ENCODE measurements around the gene MT1HL1. TPM values are rescaled to one million over a fixed set of nuclear protein-coding genes. Genes with fewer than 3 reads are reported as not detected.

MT1HL1 gene
- total RNA-seq, 1 experiment from 2014 or later: not detected

DNA sequence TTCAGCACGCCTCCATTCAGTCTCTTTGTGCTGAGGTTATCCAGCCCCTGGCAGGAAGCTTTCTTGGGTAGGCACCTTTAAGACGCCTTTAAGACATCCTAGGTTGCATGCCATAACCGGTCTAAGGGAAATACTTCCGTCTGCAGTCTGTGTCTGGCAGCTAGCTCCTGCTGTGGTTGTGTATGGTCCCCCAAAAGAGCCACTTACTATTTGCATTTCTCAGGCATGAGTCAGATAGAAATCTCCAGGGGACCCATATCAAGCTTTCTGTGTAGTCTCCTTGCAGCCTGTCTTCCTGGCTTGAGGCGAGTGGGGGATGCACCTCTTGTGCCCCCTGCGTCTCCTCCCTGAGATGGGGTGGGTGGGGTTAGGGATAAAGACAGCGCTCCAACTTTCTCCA, 27.8 kb upstream of the MT1HL1 start (continued):
- TF ChIP-seq, protein P1, sequence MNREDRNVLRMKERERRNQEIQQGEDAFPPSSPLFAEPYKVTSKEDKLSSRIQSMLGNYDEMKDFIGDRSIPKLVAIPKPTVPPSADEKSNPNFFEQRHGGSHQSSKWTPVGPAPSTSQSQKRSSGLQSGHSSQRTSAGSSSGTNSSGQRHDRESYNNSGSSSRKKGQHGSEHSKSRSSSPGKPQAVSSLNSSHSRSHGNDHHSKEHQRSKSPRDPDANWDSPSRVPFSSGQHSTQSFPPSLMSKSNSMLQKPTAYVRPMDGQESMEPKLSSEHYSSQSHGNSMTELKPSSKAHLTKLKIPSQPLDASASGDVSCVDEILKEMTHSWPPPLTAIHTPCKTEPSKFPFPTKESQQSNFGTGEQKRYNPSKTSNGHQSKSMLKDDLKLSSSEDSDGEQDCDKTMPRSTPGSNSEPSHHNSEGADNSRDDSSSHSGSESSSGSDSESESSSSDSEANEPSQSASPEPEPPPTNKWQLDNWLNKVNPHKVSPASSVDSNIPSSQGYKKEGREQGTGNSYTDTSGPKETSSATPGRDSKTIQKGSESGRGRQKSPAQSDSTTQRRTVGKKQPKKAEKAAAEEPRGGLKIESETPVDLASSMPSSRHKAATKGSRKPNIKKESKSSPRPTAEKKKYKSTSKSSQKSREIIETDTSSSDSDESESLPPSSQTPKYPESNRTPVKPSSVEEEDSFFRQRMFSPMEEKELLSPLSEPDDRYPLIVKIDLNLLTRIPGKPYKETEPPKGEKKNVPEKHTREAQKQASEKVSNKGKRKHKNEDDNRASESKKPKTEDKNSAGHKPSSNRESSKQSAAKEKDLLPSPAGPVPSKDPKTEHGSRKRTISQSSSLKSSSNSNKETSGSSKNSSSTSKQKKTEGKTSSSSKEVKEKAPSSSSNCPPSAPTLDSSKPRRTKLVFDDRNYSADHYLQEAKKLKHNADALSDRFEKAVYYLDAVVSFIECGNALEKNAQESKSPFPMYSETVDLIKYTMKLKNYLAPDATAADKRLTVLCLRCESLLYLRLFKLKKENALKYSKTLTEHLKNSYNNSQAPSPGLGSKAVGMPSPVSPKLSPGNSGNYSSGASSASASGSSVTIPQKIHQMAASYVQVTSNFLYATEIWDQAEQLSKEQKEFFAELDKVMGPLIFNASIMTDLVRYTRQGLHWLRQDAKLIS (CRISPR knock-in tag; IDR thresholded peaks at IDR 0.05; ENCODE audit: borderline replicate concordance): no peak
- TF ChIP-seq, protein P2, sequence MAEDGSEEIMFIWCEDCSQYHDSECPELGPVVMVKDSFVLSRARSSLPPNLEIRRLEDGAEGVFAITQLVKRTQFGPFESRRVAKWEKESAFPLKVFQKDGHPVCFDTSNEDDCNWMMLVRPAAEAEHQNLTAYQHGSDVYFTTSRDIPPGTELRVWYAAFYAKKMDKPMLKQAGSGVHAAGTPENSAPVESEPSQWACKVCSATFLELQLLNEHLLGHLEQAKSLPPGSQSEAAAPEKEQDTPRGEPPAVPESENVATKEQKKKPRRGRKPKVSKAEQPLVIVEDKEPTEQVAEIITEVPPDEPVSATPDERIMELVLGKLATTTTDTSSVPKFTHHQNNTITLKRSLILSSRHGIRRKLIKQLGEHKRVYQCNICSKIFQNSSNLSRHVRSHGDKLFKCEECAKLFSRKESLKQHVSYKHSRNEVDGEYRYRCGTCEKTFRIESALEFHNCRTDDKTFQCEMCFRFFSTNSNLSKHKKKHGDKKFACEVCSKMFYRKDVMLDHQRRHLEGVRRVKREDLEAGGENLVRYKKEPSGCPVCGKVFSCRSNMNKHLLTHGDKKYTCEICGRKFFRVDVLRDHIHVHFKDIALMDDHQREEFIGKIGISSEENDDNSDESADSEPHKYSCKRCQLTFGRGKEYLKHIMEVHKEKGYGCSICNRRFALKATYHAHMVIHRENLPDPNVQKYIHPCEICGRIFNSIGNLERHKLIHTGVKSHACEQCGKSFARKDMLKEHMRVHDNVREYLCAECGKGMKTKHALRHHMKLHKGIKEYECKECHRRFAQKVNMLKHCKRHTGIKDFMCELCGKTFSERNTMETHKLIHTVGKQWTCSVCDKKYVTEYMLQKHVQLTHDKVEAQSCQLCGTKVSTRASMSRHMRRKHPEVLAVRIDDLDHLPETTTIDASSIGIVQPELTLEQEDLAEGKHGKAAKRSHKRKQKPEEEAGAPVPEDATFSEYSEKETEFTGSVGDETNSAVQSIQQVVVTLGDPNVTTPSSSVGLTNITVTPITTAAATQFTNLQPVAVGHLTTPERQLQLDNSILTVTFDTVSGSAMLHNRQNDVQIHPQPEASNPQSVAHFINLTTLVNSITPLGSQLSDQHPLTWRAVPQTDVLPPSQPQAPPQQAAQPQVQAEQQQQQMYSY (CRISPR knock-in tag; IDR thresholded peaks at IDR 0.05): no peak
- TF ChIP-seq, protein P3, sequence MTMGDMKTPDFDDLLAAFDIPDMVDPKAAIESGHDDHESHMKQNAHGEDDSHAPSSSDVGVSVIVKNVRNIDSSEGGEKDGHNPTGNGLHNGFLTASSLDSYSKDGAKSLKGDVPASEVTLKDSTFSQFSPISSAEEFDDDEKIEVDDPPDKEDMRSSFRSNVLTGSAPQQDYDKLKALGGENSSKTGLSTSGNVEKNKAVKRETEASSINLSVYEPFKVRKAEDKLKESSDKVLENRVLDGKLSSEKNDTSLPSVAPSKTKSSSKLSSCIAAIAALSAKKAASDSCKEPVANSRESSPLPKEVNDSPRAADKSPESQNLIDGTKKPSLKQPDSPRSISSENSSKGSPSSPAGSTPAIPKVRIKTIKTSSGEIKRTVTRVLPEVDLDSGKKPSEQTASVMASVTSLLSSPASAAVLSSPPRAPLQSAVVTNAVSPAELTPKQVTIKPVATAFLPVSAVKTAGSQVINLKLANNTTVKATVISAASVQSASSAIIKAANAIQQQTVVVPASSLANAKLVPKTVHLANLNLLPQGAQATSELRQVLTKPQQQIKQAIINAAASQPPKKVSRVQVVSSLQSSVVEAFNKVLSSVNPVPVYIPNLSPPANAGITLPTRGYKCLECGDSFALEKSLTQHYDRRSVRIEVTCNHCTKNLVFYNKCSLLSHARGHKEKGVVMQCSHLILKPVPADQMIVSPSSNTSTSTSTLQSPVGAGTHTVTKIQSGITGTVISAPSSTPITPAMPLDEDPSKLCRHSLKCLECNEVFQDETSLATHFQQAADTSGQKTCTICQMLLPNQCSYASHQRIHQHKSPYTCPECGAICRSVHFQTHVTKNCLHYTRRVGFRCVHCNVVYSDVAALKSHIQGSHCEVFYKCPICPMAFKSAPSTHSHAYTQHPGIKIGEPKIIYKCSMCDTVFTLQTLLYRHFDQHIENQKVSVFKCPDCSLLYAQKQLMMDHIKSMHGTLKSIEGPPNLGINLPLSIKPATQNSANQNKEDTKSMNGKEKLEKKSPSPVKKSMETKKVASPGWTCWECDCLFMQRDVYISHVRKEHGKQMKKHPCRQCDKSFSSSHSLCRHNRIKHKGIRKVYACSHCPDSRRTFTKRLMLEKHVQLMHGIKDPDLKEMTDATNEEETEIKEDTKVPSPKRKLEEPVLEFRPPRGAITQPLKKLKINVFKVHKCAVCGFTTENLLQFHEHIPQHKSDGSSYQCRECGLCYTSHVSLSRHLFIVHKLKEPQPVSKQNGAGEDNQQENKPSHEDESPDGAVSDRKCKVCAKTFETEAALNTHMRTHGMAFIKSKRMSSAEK (CRISPR knock-in tag; IDR thresholded peaks at IDR 0.05; ENCODE audit: borderline replicate concordance): no peak
- TF ChIP-seq ETV6 (CRISPR knock-in tag; IDR thresholded peaks at IDR 0.05) (peak; percentile 56; the same call in 1 of the 2 replicates), TEAD1 (CRISPR knock-in tag; IDR thresholded peaks at IDR 0.05) (peak; percentile 69; the same call in 1 of the 2 replicates)
- TF ChIP-seq, protein P4, sequence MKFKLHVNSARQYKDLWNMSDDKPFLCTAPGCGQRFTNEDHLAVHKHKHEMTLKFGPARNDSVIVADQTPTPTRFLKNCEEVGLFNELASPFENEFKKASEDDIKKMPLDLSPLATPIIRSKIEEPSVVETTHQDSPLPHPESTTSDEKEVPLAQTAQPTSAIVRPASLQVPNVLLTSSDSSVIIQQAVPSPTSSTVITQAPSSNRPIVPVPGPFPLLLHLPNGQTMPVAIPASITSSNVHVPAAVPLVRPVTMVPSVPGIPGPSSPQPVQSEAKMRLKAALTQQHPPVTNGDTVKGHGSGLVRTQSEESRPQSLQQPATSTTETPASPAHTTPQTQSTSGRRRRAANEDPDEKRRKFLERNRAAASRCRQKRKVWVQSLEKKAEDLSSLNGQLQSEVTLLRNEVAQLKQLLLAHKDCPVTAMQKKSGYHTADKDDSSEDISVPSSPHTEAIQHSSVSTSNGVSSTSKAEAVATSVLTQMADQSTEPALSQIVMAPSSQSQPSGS (CRISPR knock-in tag; IDR thresholded peaks at IDR 0.05; ENCODE audit: borderline replicate concordance, low read depth): no peak
- TF ChIP-seq, protein P5, sequence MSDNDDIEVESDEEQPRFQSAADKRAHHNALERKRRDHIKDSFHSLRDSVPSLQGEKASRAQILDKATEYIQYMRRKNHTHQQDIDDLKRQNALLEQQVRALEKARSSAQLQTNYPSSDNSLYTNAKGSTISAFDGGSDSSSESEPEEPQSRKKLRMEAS (CRISPR knock-in tag; IDR thresholded peaks at IDR 0.05): no peak
- TF ChIP-seq, protein P6, sequence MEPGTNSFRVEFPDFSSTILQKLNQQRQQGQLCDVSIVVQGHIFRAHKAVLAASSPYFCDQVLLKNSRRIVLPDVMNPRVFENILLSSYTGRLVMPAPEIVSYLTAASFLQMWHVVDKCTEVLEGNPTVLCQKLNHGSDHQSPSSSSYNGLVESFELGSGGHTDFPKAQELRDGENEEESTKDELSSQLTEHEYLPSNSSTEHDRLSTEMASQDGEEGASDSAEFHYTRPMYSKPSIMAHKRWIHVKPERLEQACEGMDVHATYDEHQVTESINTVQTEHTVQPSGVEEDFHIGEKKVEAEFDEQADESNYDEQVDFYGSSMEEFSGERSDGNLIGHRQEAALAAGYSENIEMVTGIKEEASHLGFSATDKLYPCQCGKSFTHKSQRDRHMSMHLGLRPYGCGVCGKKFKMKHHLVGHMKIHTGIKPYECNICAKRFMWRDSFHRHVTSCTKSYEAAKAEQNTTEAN (CRISPR knock-in tag; IDR thresholded peaks at IDR 0.05): no peak

DNA sequence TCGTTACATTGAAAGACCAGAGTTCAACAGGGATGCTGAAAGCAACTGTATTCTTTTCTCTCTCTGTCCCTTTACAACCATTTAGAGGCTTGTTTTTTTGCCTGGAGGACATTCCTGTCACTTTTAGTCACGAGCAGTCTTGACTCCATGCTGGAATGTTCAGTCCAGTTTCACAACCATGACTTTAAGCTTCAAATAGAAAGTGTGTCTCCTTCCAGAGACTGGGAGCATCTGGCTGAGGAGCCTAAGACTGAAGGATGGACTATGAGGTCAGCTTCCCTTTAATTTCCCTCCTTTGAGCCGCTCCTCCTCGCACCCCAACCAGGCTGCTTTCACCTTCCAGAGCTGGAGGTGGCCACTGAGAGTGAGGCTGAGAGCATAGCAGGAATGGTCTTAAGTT, 27.2 kb upstream of the MT1HL1 start:
- Mint-ChIP-seq H3K36me3 (no peaks in the 10 kb centered on the region), H3K9me3 (no peaks in the 10 kb centered on the region), H3K4me1 (peaks cover 48% of the 10 kb centered on the region), H3K4me3 (no peak overlapping the region), H3K27me3 (ENCODE audit: low read depth) (no peaks in the 10 kb centered on the region; the same call in 1 of the 2 replicates), H3K27ac (no peak overlapping the region)
- DNase-seq (ENCODE audit: low spot score) (no peak), ATAC-seq (no peak; the same call in 1 of the 2 replicates)
- CTCF ChIA-PET: interaction anchor here (0.7 to 2.3 kb wide), 3 partner anchors 11 to 423 kb away, joined by 4 to 16 read pairs (median 4); partner anchors contain the start of gene RYR2
- POLR2A ChIA-PET: interaction anchor here (0.5 kb wide), 1 partner anchor 547 kb away, joined by 3 read pairs; no protein-coding TSS in a partner anchor
- TF ChIP-seq, protein P7, sequence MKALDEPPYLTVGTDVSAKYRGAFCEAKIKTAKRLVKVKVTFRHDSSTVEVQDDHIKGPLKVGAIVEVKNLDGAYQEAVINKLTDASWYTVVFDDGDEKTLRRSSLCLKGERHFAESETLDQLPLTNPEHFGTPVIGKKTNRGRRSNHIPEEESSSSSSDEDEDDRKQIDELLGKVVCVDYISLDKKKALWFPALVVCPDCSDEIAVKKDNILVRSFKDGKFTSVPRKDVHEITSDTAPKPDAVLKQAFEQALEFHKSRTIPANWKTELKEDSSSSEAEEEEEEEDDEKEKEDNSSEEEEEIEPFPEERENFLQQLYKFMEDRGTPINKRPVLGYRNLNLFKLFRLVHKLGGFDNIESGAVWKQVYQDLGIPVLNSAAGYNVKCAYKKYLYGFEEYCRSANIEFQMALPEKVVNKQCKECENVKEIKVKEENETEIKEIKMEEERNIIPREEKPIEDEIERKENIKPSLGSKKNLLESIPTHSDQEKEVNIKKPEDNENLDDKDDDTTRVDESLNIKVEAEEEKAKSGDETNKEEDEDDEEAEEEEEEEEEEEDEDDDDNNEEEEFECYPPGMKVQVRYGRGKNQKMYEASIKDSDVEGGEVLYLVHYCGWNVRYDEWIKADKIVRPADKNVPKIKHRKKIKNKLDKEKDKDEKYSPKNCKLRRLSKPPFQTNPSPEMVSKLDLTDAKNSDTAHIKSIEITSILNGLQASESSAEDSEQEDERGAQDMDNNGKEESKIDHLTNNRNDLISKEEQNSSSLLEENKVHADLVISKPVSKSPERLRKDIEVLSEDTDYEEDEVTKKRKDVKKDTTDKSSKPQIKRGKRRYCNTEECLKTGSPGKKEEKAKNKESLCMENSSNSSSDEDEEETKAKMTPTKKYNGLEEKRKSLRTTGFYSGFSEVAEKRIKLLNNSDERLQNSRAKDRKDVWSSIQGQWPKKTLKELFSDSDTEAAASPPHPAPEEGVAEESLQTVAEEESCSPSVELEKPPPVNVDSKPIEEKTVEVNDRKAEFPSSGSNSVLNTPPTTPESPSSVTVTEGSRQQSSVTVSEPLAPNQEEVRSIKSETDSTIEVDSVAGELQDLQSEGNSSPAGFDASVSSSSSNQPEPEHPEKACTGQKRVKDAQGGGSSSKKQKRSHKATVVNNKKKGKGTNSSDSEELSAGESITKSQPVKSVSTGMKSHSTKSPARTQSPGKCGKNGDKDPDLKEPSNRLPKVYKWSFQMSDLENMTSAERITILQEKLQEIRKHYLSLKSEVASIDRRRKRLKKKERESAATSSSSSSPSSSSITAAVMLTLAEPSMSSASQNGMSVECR (CRISPR knock-in tag; IDR thresholded peaks at IDR 0.05; ENCODE audit: borderline replicate concordance): no peak
- TF ChIP-seq, protein P1 (CRISPR knock-in tag; IDR thresholded peaks at IDR 0.05; ENCODE audit: borderline replicate concordance): no peak
- TF ChIP-seq TEAD1 (CRISPR knock-in tag; IDR thresholded peaks at IDR 0.05): no peak
